ENCODE results near the gene CCDC154. TPM values are rescaled to one million over a fixed set of nuclear protein-coding genes. Genes with fewer than 3 reads are reported as not detected.

The CCDC154 gene
- total and polyA plus RNA-seq, 2 experiments from 2014 or later, result 0.18 TPM; not detected in 1

DNA sequence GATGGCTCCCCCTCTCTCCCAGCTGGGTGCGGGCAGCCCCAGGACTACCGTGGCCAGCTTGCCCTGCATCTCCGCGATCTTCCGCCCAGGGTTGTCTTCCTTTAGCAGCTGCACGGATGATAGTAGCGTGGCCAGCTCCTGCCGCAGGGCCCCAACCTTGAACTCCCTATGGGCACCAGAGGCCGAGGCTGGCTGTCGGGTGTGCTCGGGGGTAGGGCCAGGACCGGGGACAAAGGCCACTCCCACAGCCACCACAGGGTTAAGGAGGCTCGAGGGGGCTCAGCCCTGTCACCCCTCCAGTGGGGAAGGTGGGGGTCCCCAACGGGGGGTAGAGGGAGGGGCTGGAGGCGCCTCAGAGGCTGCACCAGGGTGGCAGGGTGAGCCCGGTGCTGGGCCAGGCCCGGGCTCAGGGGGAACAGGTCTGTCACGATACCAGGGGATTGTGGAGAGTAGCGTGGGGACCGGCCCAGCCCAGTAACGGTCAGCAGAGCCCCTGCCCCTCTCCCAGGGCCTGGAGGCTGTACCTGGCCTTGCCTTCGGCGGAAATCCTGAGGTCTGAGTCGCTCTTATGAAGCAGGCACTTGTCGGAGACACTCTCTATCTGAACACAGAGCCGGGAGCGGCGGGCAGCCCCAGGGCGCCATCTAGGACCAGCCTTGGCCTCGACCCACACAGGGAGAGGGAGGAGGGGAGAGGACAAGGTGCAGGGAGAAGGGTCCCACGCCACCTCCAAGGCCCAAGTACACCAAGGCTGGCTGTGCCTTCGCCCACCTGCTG, 8.2 kb downstream of the CCDC154 start:
- no peaks in the 10 kb centered on the region for H3K4me1 ChIP-seq (ENCODE audit: insufficient read depth)
- no peaks in the 10 kb centered on the region for H3K36me3 ChIP-seq (ENCODE audit: low read depth)
- no peaks in the 10 kb centered on the region for H3K79me2 ChIP-seq (ENCODE audit: insufficient read depth)
- no peak for TF ChIP-seq EZH2phosphoT487 (IDR thresholded peaks at IDR 0.05; ENCODE audit: insufficient read depth, low read depth)
- no peak for TF ChIP-seq EZH2 (IDR thresholded peaks at IDR 0.05; ENCODE audit: insufficient read depth, poor library complexity, severe bottlenecking)
- in situ Hi-C loops (cut with MboI), result no loop called here
- WGBS, 2 experiments (ENCODE audit: low coverage in 1 of 2, low lambda C conversion rate in 2 of 2, missing lambda C conversion rate in 2 of 2), result 80 to 84% methylated on average over 27 to 28 of the region's 32 CpGs
- no peak overlapping the region for H2AFZ ChIP-seq
- no peak overlapping the region for H3K27ac ChIP-seq
- no peaks in the 10 kb centered on the region for H4K20me1 ChIP-seq (ENCODE audit: insufficient read depth)
- no peaks in the 10 kb centered on the region for H3F3A ChIP-seq (ENCODE audit: insufficient read depth)
- H3K4me2 ChIP-seq (ENCODE audit: unreplicated experiment), result no peak overlapping the region
- H3K9me2 ChIP-seq (ENCODE audit: insufficient read depth), result no peaks in the 10 kb centered on the region
- H3K4me3 ChIP-seq, result no peak overlapping the region
- no peaks in the 10 kb centered on the region for H3K9me3 ChIP-seq (ENCODE audit: low read depth)
- DNase-seq, result no peak
- no peaks in the 10 kb centered on the region for H3K27me3 ChIP-seq (replicated peaks; ENCODE audit: insufficient read depth)
- no peak overlapping the region for H3K9ac ChIP-seq

GRCh38 chr16:1434644-1435592, 9.4 kb downstream of the CCDC154 start:
- in situ Hi-C loops (cut with MboI), result no loop called here
- H3K4me1 ChIP-seq (ENCODE audit: insufficient read depth), result no peaks in the 10 kb centered on the region
- no peak overlapping the region for H3K9ac ChIP-seq
- H3K4me2 ChIP-seq (ENCODE audit: unreplicated experiment), result no peak overlapping the region
- H3K4me3 ChIP-seq, result no peak overlapping the region
- H3K79me2 ChIP-seq (ENCODE audit: insufficient read depth), result no peaks in the 10 kb centered on the region
- no peaks in the 10 kb centered on the region for H3K9me3 ChIP-seq (ENCODE audit: low read depth)
- 90 to 95% methylated on average over 34 to 39 of the region's 40 CpGs for WGBS, 2 experiments (ENCODE audit: low coverage in 1 of 2, low lambda C conversion rate in 2 of 2, missing lambda C conversion rate in 2 of 2)
- TF ChIP-seq EZH2phosphoT487 (IDR thresholded peaks at IDR 0.05; ENCODE audit: insufficient read depth, low read depth), result no peak
- no peak for TF ChIP-seq EZH2 (IDR thresholded peaks at IDR 0.05; ENCODE audit: insufficient read depth, poor library complexity, severe bottlenecking)
- no peaks in the 10 kb centered on the region for H3K36me3 ChIP-seq (ENCODE audit: low read depth)
- no peak for DNase-seq
- H4K20me1 ChIP-seq (ENCODE audit: insufficient read depth), result no peaks in the 10 kb centered on the region
- H3F3A ChIP-seq (ENCODE audit: insufficient read depth), result no peaks in the 10 kb centered on the region
- H3K27ac ChIP-seq, result no peak overlapping the region
- H2AFZ ChIP-seq, result no peak overlapping the region
- H3K9me2 ChIP-seq (ENCODE audit: insufficient read depth), result no peaks in the 10 kb centered on the region
- H3K27me3 ChIP-seq (replicated peaks; ENCODE audit: insufficient read depth), result no peaks in the 10 kb centered on the region

- no peaks in the 10 kb centered on the region for H4K20me1 ChIP-seq (ENCODE audit: insufficient read depth)
- H3K9ac ChIP-seq, result no peak overlapping the region
- TF ChIP-seq EZH2phosphoT487 (IDR thresholded peaks at IDR 0.05; ENCODE audit: insufficient read depth, low read depth) (no peak), EZH2 (IDR thresholded peaks at IDR 0.05; ENCODE audit: insufficient read depth, poor library complexity, severe bottlenecking) (no peak)
- no peaks in the 10 kb centered on the region for H3F3A ChIP-seq (ENCODE audit: insufficient read depth)
- no peak for DNase-seq
- H3K4me3 ChIP-seq, result no peak overlapping the region
- no peaks in the 10 kb centered on the region for H3K79me2 ChIP-seq (ENCODE audit: insufficient read depth)
- no peaks in the 10 kb centered on the region for H3K9me2 ChIP-seq (ENCODE audit: insufficient read depth)
- H3K27me3 ChIP-seq (replicated peaks; ENCODE audit: insufficient read depth), result no peaks in the 10 kb centered on the region
- no peaks in the 10 kb centered on the region for H3K4me1 ChIP-seq (ENCODE audit: insufficient read depth)
- WGBS, 2 experiments (ENCODE audit: low coverage in 1 of 2, low lambda C conversion rate in 2 of 2, missing lambda C conversion rate in 2 of 2), result 49 to 50% methylated on average over 16 to 18 of the region's 22 CpGs
- H3K36me3 ChIP-seq (ENCODE audit: low read depth), result no peaks in the 10 kb centered on the region
- H3K9me3 ChIP-seq (ENCODE audit: low read depth), result no peaks in the 10 kb centered on the region
- no peak overlapping the region for H3K27ac ChIP-seq
- no peak overlapping the region for H2AFZ ChIP-seq
- in situ Hi-C loops (cut with MboI), result no loop called here
- H3K4me2 ChIP-seq (ENCODE audit: unreplicated experiment), result no peak overlapping the region
These were observed 10.6 kb downstream of the CCDC154 start for GRCh38 chr16:1433756-1434155.

GRCh38 chr16:1433263-1433560, 11.1 kb downstream of the CCDC154 start:
- Histone ChIP-seq H3K36me3 (ENCODE audit: low read depth) (no peaks in the 10 kb centered on the region), H2AFZ (no peak overlapping the region), H3K9ac (no peak overlapping the region), H3K9me3 (ENCODE audit: low read depth) (no peaks in the 10 kb centered on the region), H3K4me3 (no peak overlapping the region), H3F3A (ENCODE audit: insufficient read depth) (no peaks in the 10 kb centered on the region), H3K27me3 (replicated peaks; ENCODE audit: insufficient read depth) (no peaks in the 10 kb centered on the region), H3K27ac (no peak overlapping the region), H3K79me2 (ENCODE audit: insufficient read depth) (no peaks in the 10 kb centered on the region), H3K4me1 (ENCODE audit: insufficient read depth) (no peaks in the 10 kb centered on the region), H4K20me1 (ENCODE audit: insufficient read depth) (no peaks in the 10 kb centered on the region), H3K4me2 (ENCODE audit: unreplicated experiment) (no peak overlapping the region), H3K9me2 (ENCODE audit: insufficient read depth) (no peaks in the 10 kb centered on the region)
- in situ Hi-C loops (cut with MboI), result no loop called here
- no peak for DNase-seq
- 89 to 91% methylated on average over 14 of the region's 14 CpGs for WGBS, 2 experiments (ENCODE audit: low coverage in 1 of 2, low lambda C conversion rate in 2 of 2, missing lambda C conversion rate in 2 of 2)
- no peak for TF ChIP-seq EZH2 (IDR thresholded peaks at IDR 0.05; ENCODE audit: insufficient read depth, poor library complexity, severe bottlenecking)
